MM.1S (cell line): ENCODE data around the gene HSDL1.

Experiments used
- CTCF ChIP-seq: fragments of 300-600 bp; sonication (generic); IDR thresholded peaks from 2 replicates; pipeline ENCODE4 v1.5.1; 2016; ENCODE audit warnings: antibody characterized with exemption, low read length, mixed read lengths
- EZH2 ChIP-seq: fragments of 300-600 bp; sonication (generic); optimal IDR thresholded peaks from 2 replicates; pipeline ENCODE3; 2017; ENCODE audit warnings: low read depth, mild to moderate bottlenecking, antibody characterized with exemption, low read length, mixed read lengths
- EZH2phosphoT487 ChIP-seq: fragments of 300-600 bp; sonication (generic); IDR thresholded peaks from 2 replicates; pipeline ENCODE4 v1.6.1; 2018; ENCODE audit warnings: antibody characterized with exemption, low read length

DNA sequence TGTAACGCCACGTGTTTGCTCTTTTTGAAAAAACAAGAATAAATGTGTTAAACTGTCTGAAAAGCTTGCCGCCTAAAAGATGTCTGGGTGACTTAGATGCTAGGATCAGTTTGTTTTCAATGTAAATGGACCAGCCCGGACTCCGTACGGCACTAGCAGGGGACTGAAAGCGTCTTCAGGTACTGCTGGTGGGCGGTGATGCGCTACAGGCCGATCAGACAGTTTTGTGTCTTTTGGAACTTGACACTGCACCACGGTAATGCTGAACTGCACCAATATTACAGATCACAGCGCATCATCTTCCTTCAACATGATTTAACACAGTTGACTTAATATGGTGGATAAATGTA, 27.5 kb downstream of the HSDL1 start:
- TF ChIP-seq CTCF (no peak), EZH2 (no peak), EZH2phosphoT487 (no peak)
